GM12878 (cell line): ENCODE results near the gene CARD9. TPM values are rescaled to one million over a fixed set of nuclear protein-coding genes. Genes with fewer than 3 reads are reported as not detected.

Source experiments
- ATAC-seq: fragments of 200-7000 bp; cut with Tn5 transposase; 3 replicates; pipeline ENCODE4 v1.9.1; 2020; ENCODE audit warnings: mild to moderate bottlenecking, moderate library complexity
- BruUV-seq: library from RNA; stranded (reverse); fragments of 400-500 nt; replicated peaks from 2 replicates; lab custom pipeline; 2021; lab: Mats Ljungman, UMichigan
- CTCF ChIA-PET: fragments of 300-600 bp; sonication (Branson Sonifier 250); formaldehyde crosslinking; extraction: SDS; loops from one replicate; lab custom pipeline; 2021; ENCODE audit warnings: inconsistent platforms; lab: Yijun Ruan, JAX
- POLR2A ChIA-PET: fragments of 350-600 bp; formaldehyde crosslinking; extraction: SDS; loops from one replicate; lab custom pipeline; 2021; ENCODE audit warnings: inconsistent platforms; lab: Charles Lee
- RAD21 ChIA-PET: fragments of 300-600 bp; sonication (Branson Sonifier 250); formaldehyde crosslinking; loops from one replicate; lab custom pipeline; 2023; ENCODE audit warnings: antibody characterized with exemption; ENCODE audit not compliant: unreplicated experiment; lab: Charles Lee
- SMC1A ChIA-PET: fragments of 300-600 bp; sonication (Branson Sonifier 250); formaldehyde crosslinking; loops from one replicate; lab custom pipeline; 2023; ENCODE audit not compliant: unreplicated experiment, uncharacterized antibody; lab: Charles Lee
- DNase-seq: peaks from one replicate; pipeline ENCODE4 v3.0.0-alpha.2; 2011; ENCODE audit warnings: low read depth, low spot score
- FAIRE-seq: peaks from 3 replicates; lab custom pipeline; 2011; peaks lifted over from hg19 to GRCh38; lab: Jason Lieb, UNC
- H2AFZ ChIP-seq: 2 replicates; pipeline ENCODE4 v1.6.0; 2011; ENCODE audit warnings: low read depth, low read length, control low read depth; ENCODE audit not compliant: control insufficient read depth
- H3K27ac ChIP-seq: 2 replicates; pipeline ENCODE4 v1.5.1; 2011; ENCODE audit warnings: control low read depth; ENCODE audit not compliant: control insufficient read depth, insufficient read depth
- H3K27me3 ChIP-seq, 2 experiments: replicated peaks in 1 of 2; 2 replicates each; pipeline versions ENCODE4 v1.6.0 to v1.6.1; 2011; ENCODE audit warnings: low read length in 1 of 2; ENCODE audit not compliant: control insufficient read depth in 2 of 2, insufficient read depth in 2 of 2
- H3K36me3 ChIP-seq, 2 experiments: 2 replicates each; pipeline ENCODE4 v1.5.1; 2011; ENCODE audit warnings: low read length in 1 of 2; ENCODE audit not compliant: control insufficient read depth in 2 of 2, insufficient read depth in 2 of 2
- H3K4me1 ChIP-seq: 2 replicates; pipeline ENCODE4 v1.6.1; 2011; ENCODE audit warnings: mild to moderate bottlenecking, low read length, moderate library complexity, mixed read lengths; ENCODE audit not compliant: control insufficient read depth, insufficient read depth
- H3K4me2 ChIP-seq: 2 replicates; pipeline ENCODE4 v1.6.0; 2011; ENCODE audit warnings: control low read depth; ENCODE audit not compliant: control insufficient read depth, insufficient read depth
- H3K4me3 ChIP-seq: fragments of 200-600 bp; sonication (generic); 2 replicates; pipeline ENCODE4 v1.5.1; 2016
- H3K79me2 ChIP-seq: 2 replicates; pipeline ENCODE4 v1.6.0; 2011; ENCODE audit warnings: low read length; ENCODE audit not compliant: control insufficient read depth, insufficient read depth
- H3K9ac ChIP-seq: 2 replicates; pipeline ENCODE4 v1.8.0; 2011; ENCODE audit warnings: low read length, control low read depth, mixed read lengths; ENCODE audit not compliant: control insufficient read depth, insufficient read depth
- H3K9me3 ChIP-seq: replicated peaks from 3 replicates; pipeline ENCODE4 v1.5.1; 2011; ENCODE audit warnings: mild to moderate bottlenecking, low read length; ENCODE audit not compliant: control insufficient read depth, insufficient read depth
- H4K20me1 ChIP-seq: 2 replicates; pipeline ENCODE4 v1.6.0; 2011; ENCODE audit not compliant: control insufficient read depth, insufficient read depth
- CHD4 ChIP-seq: fragments of 200-600 bp; sonication (generic); IDR thresholded peaks from 2 replicates; pipeline ENCODE4 v1.6.1; 2016; ENCODE audit warnings: mild to moderate bottlenecking
- CTCF ChIP-seq, 3 experiments: IDR thresholded peaks in 2 of 3; conservative IDR thresholded peaks in 1 of 3; 2 replicates each; pipeline ENCODE4 v1.5.1; 2011; ENCODE audit warnings: low read depth in 3 of 3, low read length in 3 of 3, mild to moderate bottlenecking in 3 of 3, control low read depth in 2 of 3, moderate library complexity in 2 of 3, inconsistent platforms in 1 of 3, mixed read lengths in 1 of 3; ENCODE audit not compliant: control insufficient read depth in 2 of 3, insufficient read depth in 1 of 3; ENCODE audit errors: extremely low read depth in 1 of 3
- FOXM1 ChIP-seq: IDR thresholded peaks from 2 replicates; pipeline ENCODE4 v1.6.1; 2012; ENCODE audit warnings: low read depth, mild to moderate bottlenecking, inconsistent platforms, low read length, moderate library complexity
- IKZF2 ChIP-seq, 2 experiments: fragments of 450-650 bp; IDR thresholded peaks; 2 replicates each; pipeline ENCODE4 v1.6.1; 2017; ENCODE audit warnings: mild to moderate bottlenecking in 2 of 2, moderate library complexity in 2 of 2
- JUND ChIP-seq: IDR thresholded peaks from 2 replicates; pipeline ENCODE4 v1.6.1; 2012; ENCODE audit warnings: low read depth, mild to moderate bottlenecking, low read length, improper control_type of control experiment, moderate library complexity
- MEF2B ChIP-seq: fragments of 450-650 bp; IDR thresholded peaks from 2 replicates; pipeline ENCODE4 v1.6.1; 2018; ENCODE audit warnings: mild to moderate bottlenecking, moderate library complexity; ENCODE audit not compliant: partially characterized antibody, poor library complexity, severe bottlenecking
- SIX5 ChIP-seq: IDR thresholded peaks from 2 replicates; pipeline ENCODE4 v1.6.1; 2011; ENCODE audit warnings: mild to moderate bottlenecking, low read depth, low read length, moderate library complexity; ENCODE audit not compliant: severe bottlenecking
- SMARCA5 ChIP-seq: fragments of 450-650 bp; IDR thresholded peaks from 2 replicates; pipeline ENCODE4 v1.6.1; 2017; ENCODE audit warnings: mild to moderate bottlenecking
- TCF3 ChIP-seq: IDR thresholded peaks from 2 replicates; pipeline ENCODE4 v1.6.1; 2012; ENCODE audit warnings: low read depth, mild to moderate bottlenecking, low read length, borderline replicate concordance; ENCODE audit not compliant: insufficient read depth
- TCF7 ChIP-seq: IDR thresholded peaks from 2 replicates; pipeline ENCODE4 v1.6.1; 2014; ENCODE audit warnings: antibody characterized with exemption, borderline replicate concordance
- ZBTB11 ChIP-seq: fragments of 450-650 bp; formaldehyde crosslinking; IDR thresholded peaks from 2 replicates; pipeline ENCODE4 v1.5.0; 2022; ENCODE audit warnings: mild to moderate bottlenecking, missing genetic modification characterization
- ZNF592 ChIP-seq: fragments of 450-650 bp; IDR thresholded peaks from 2 replicates; pipeline ENCODE4 v1.6.1; 2017; ENCODE audit warnings: mild to moderate bottlenecking, moderate library complexity
- WGBS: methylation state at CpG from one replicate; pipeline ENCODE4 v1.1.6; 2016; ENCODE audit warnings: low lambda C conversion rate; ENCODE audit not compliant: insufficient replicate concordance, insufficient coverage; ENCODE audit errors: missing lambda C conversion rate; 5-methylcytosine and 5-hydroxymethylcytosine counted together
- in situ Hi-C: fragments of 300-500 bp; cut with MboI; formaldehyde crosslinking; loops from 9 replicates; pipeline ENCODE4 v1.14.3; 2018; ENCODE audit warnings: mixed read lengths
- intact Hi-C: fragments of 100-400 bp; cut with micrococcal nuclease; formaldehyde crosslinking; loops from one replicate; pipeline ENCODE4 v1.14.2; 2022; ENCODE audit not compliant: unreplicated experiment
- polyA plus RNA-seq, 11 experiments: library from polyadenylated mRNA; depleted of rRNA in 4 of 11; unstranded in 6 of 11; stranded (reverse) in 5 of 11; fragments of >200 nt; fragmentation: Nextera tagmentation in 4 of 11; fragmentation: Illumina TruSeq in 1 of 11; extraction: Ambion mirVana in 4 of 11; extraction: Trizol in 1 of 11; gene quantifications; 1 replicate in 1 of 11; 2 replicates in 10 of 11; pipeline versions ENCODE4 v1.2.1 to v1.2.3, GENCODE V29; 2011 to 2016; ENCODE audit warnings: inconsistent platforms in 2 of 11, missing spikeins in 2 of 11, low read depth in 1 of 11
- total RNA-seq, 4 experiments: library from RNA; depleted of rRNA in 3 of 4; stranded (reverse); fragments of >200 nt in 3 of 4; fragmentation: Illumina TruSeq in 1 of 4; extraction: Trizol in 1 of 4; gene quantifications; 2 replicates each; pipeline versions ENCODE4 v1.2.1 to v1.2.3, GENCODE V29; 2013 to 2021

The CARD9 gene
- total and polyA plus RNA-seq, 10 of the 15 experiments (the other 5 are each of a cell fraction or from before 2014, with no cell fraction given): 0.11 to 4.9 (median 1.8) TPM; not detected in 1

- TF ChIP-seq ZNF592: no peak
- no peak for TF ChIP-seq TCF3
- TF ChIP-seq JUND: no peak
- no peak for TF ChIP-seq SMARCA5
- TF ChIP-seq SIX5: no peak
- no peak for TF ChIP-seq CHD4
These were observed 5.3 kb downstream of the CARD9 start (continued) for GRCh38 chr9:136368190-136368589.

- ATAC-seq: no peak
- H2AFZ ChIP-seq: no peak overlapping the region
- H3K27me3 ChIP-seq: no peaks in the 10 kb centered on the region
- no peak overlapping the region for H3K4me3 ChIP-seq
- ChIA-PET POLR2A (no interaction called here), RAD21 (no interaction called here), SMC1A (no interaction called here), CTCF (interaction anchor here (1.5 kb wide), 1 partner anchor 52 kb away, joined by 3 read pairs; no protein-coding TSS in a partner anchor)
- in situ Hi-C loops: no loop called here
- no TSS peak for BruUV-seq
- no peak overlapping the region for H3K27ac ChIP-seq
- no peaks in the 10 kb centered on the region; the same call in 2 of the 3 replicates for H3K9me3 ChIP-seq
- intact Hi-C loops: no loop called here
- H3K79me2 ChIP-seq: no peaks in the 10 kb centered on the region
- no peak for DNase-seq
- 80% methylated on average over 44 of the region's 45 CpGs for WGBS
- H3K9ac ChIP-seq: no peak overlapping the region
- no peak overlapping the region for H3K4me2 ChIP-seq
- no peak for FAIRE-seq
- H4K20me1 ChIP-seq: no peaks in the 10 kb centered on the region
- peaks cover 13% of the 10 kb centered on the region for H3K4me1 ChIP-seq
- peaks cover 0 to 1% of the 10 kb centered on the region in 2 experiments; a peak in 2 of 4 replicates for H3K36me3 ChIP-seq
- TF ChIP-seq ZBTB11: no peak
- no peak for TF ChIP-seq FOXM1
- no peak for TF ChIP-seq MEF2B
- no peak for TF ChIP-seq TCF7
- no peak for TF ChIP-seq IKZF2 (IDR thresholded peaks at IDR 0.05)
- no peak for TF ChIP-seq CTCF (IDR thresholded peaks at IDR 0.05 in 2 of 3, conservative IDR thresholded peaks at IDR 0.05 in 1 of 3; ENCODE audit: control insufficient read depth in 2 of 3, extremely low read depth in 1 of 3, insufficient read depth in 1 of 3, low read depth in 3 of 3, low read length in 3 of 3)
These were observed 5.9 kb downstream of the CARD9 start for GRCh38 chr9:136367296-136368145.
